B cell (primary cell): ENCODE measurements around the gene TUBB4B. TPM values are rescaled to one million over a fixed set of nuclear protein-coding genes. Genes with fewer than 3 reads are reported as not detected.

ENCODE experiments used
- ATAC-seq: fragments of 200-7000 bp; cut with Tn5 transposase; one replicate; pipeline ENCODE4 v1.10.0; 2021; ENCODE audit warnings: low read depth, mild to moderate bottlenecking, moderate number of reproducible peaks, moderate library complexity
- CTCF ChIA-PET: fragments of 350-600 bp; sonication (Branson Sonifier 250); formaldehyde crosslinking; loops from one replicate; lab custom pipeline; 2021; ENCODE audit warnings: antibody characterized with exemption, inconsistent platforms; lab: Charles Lee
- POLR2A ChIA-PET: fragments of 350-600 bp; sonication (Branson Sonifier 250); formaldehyde crosslinking; loops from one replicate; lab custom pipeline; 2021; ENCODE audit warnings: antibody characterized with exemption; lab: Charles Lee
- DNase-seq: peaks from one replicate; pipeline ENCODE4 v3.0.0; 2013
- H2AFZ ChIP-seq: 2 replicates; pipeline ENCODE4 v1.6.1; 2012; ENCODE audit warnings: mild to moderate bottlenecking, low read depth, low read length; ENCODE audit not compliant: insufficient read depth, poor library complexity, severe bottlenecking
- H3K27ac ChIP-seq, 2 donors: 1 replicate in 1 of 2; 2 replicates in 1 of 2; pipeline ENCODE4 v1.5.1; 2012 to 2013; ENCODE audit warnings: low read length in 2 of 2, mild to moderate bottlenecking in 2 of 2, moderate library complexity in 1 of 2
- H3K27me3 ChIP-seq, 4 experiments: fragments of 200-600 bp in 1 of 4; sonication (generic) in 1 of 4; replicated peaks in 1 of 4; 1 replicate in 2 of 4; 2 replicates in 2 of 4; pipeline versions ENCODE4 v1.6.1 to v1.7.0; 2013 to 2016; ENCODE audit warnings: low read length in 3 of 4, mild to moderate bottlenecking in 2 of 4, mixed read lengths in 1 of 4, moderate library complexity in 1 of 4; ENCODE audit not compliant: insufficient read depth in 4 of 4, control insufficient read depth in 3 of 4; ENCODE audit errors: control extremely low read depth in 1 of 4
- H3K36me3 ChIP-seq, 2 experiments: replicated peaks in 1 of 2; 1 replicate in 1 of 2; 2 replicates in 1 of 2; pipeline versions ENCODE4 v1.6.1 to v1.7.1; 2013; ENCODE audit warnings: low read length in 1 of 2; ENCODE audit not compliant: insufficient read depth in 2 of 2, control insufficient read depth in 1 of 2; ENCODE audit errors: control extremely low read depth in 1 of 2, extremely low read depth in 1 of 2
- H3K4me1 ChIP-seq, 2 donors: fragments of 200-600 bp in 1 of 2; sonication (generic) in 1 of 2; 1 replicate in 1 of 2; 2 replicates in 1 of 2; pipeline versions ENCODE4 v1.5.1 to v1.6.1; 2013 to 2017; ENCODE audit warnings: low read length in 2 of 2; ENCODE audit not compliant: control insufficient read depth in 2 of 2, insufficient read depth in 2 of 2
- H3K4me2 ChIP-seq: replicated peaks from 2 replicates; pipeline ENCODE3; 2012; ENCODE audit warnings: mild to moderate bottlenecking, low read depth, low read length; ENCODE audit not compliant: poor library complexity, severe bottlenecking
- H3K4me3 ChIP-seq, 5 experiments: fragments of 200-600 bp in 1 of 5; sonication (generic) in 1 of 5; 1 replicate in 3 of 5; 2 replicates in 2 of 5; pipeline versions ENCODE4 v1.5.1 to v1.7.0; 2011 to 2016; ENCODE audit warnings: low read length in 4 of 5, mild to moderate bottlenecking in 4 of 5, low read depth in 2 of 5, control low read depth in 1 of 5, moderate library complexity in 1 of 5; ENCODE audit not compliant: insufficient read depth in 1 of 5; ENCODE audit errors: control extremely low read depth in 1 of 5, extremely low read depth in 1 of 5
- H3K79me2 ChIP-seq: fragments of 200-600 bp; sonication (generic); one replicate; pipeline ENCODE4 v1.6.0; 2016; ENCODE audit warnings: low read length; ENCODE audit not compliant: control insufficient read depth, insufficient read depth
- H3K9ac ChIP-seq: fragments of 200-600 bp; sonication (generic); 2 replicates; pipeline ENCODE4 v1.6.1; 2017; ENCODE audit warnings: mild to moderate bottlenecking, low read length, moderate library complexity
- H3K9me3 ChIP-seq, 3 donors: one replicate each; pipeline versions ENCODE4 v1.6.1 to v1.7.1; 2013; ENCODE audit warnings: low read length in 2 of 3; ENCODE audit not compliant: control insufficient read depth in 2 of 3, insufficient read depth in 1 of 3; ENCODE audit errors: control extremely low read depth in 1 of 3
- H4K20me1 ChIP-seq: 2 replicates; pipeline ENCODE4 v1.6.0; 2012; ENCODE audit warnings: mild to moderate bottlenecking, low read length; ENCODE audit not compliant: insufficient read depth, control insufficient read depth, poor library complexity, severe bottlenecking
- H3K27ac Mint-ChIP-seq: one replicate; pipeline ENCODE4 v1.8.0; 2021; ENCODE audit warnings: mixed read lengths
- H3K27me3 Mint-ChIP-seq: one replicate; pipeline ENCODE4 v1.8.0; 2021; ENCODE audit warnings: mixed read lengths
- H3K4me1 Mint-ChIP-seq: one replicate; pipeline ENCODE4 v1.8.0; 2021; ENCODE audit warnings: mixed read lengths
- H3K4me3 Mint-ChIP-seq: one replicate; pipeline ENCODE4 v1.8.0; 2021; ENCODE audit warnings: mixed read lengths
- H3K9me3 Mint-ChIP-seq: one replicate; pipeline ENCODE4 v1.8.0; 2022; ENCODE audit warnings: mixed read lengths; ENCODE audit not compliant: insufficient read depth
- CTCF ChIP-seq: fragments of 200-600 bp; IDR thresholded peaks from one replicate; pipeline ENCODE4 v1.8.0; 2022; ENCODE audit warnings: antibody characterized with exemption, mild to moderate bottlenecking
- EZH2 ChIP-seq: IDR thresholded peaks from 2 replicates; pipeline ENCODE4 v1.6.1; 2012; ENCODE audit warnings: borderline replicate concordance, low read depth, mild to moderate bottlenecking, moderate library complexity, low read length; ENCODE audit not compliant: insufficient read depth, poor library complexity, severe bottlenecking
- WGBS: methylation state at CpG from one replicate; pipeline ENCODE4 v1.1.5; 2013; ENCODE audit warnings: missing lambda C conversion rate; ENCODE audit not compliant: insufficient coverage; 5-methylcytosine and 5-hydroxymethylcytosine counted together
- intact Hi-C: fragments of 100-400 bp; cut with micrococcal nuclease; formaldehyde crosslinking; loops from one replicate; pipeline ENCODE4 v1.10.0; 2022
- polyA plus RNA-seq: library from polyadenylated mRNA; depleted of rRNA; stranded (reverse); fragments of >200 nt; gene quantifications from 2 replicates; pipeline ENCODE4 v1.2.3, GENCODE V29; 2012
- total RNA-seq, 2 donors: library from RNA; stranded (reverse); fragments of 120-200 nt in 1 of 2; gene quantifications; 1 replicate in 1 of 2; 2 replicates in 1 of 2; pipeline versions ENCODE4 v1.2.3 to v1.2.4, GENCODE V29; 2013 to 2022

Gene TUBB4B
- total and polyA plus RNA-seq, 2 donors (not counting 1 experiment from before 2014, with no cell fraction given): 110 to 261 TPM

- DNase-seq (no peak), ATAC-seq (no peak)
- Histone ChIP-seq H3K4me1 (peaks cover 3 to 14% of the 10 kb centered on the region in 2 donors), H3K9me3 (no peaks in the 10 kb centered on the region), H3K27me3 (no peaks in the 10 kb centered on the region), H3K79me2 (peaks cover 28% of the 10 kb centered on the region), H3K27ac (no peak overlapping the region), H4K20me1 (peaks cover 24% of the 10 kb centered on the region), H3K36me3 (peaks cover 0 to 30% of the 10 kb centered on the region in 2 experiments), H3K4me3 (no peak overlapping the region), H3K4me2 (no peak overlapping the region), H2AFZ (no peak overlapping the region), H3K9ac (no peak overlapping the region)
- Mint-ChIP-seq H3K4me1 (peaks cover 4% of the 10 kb centered on the region), H3K27ac (no peak overlapping the region), H3K27me3 (no peaks in the 10 kb centered on the region), H3K9me3 (no peaks in the 10 kb centered on the region), H3K4me3 (no peak overlapping the region)
- 90% methylated on average over 19 of the region's 24 CpGs for WGBS
- ChIA-PET POLR2A (no interaction called here), CTCF (interaction anchor here (2.1 to 3.2 kb wide), 2 partner anchors 26 to 234 kb away, joined by 4 to 13 read pairs; no protein-coding TSS in a partner anchor)
- TF ChIP-seq EZH2 (no peak), CTCF (no peak)
- intact Hi-C loops: no loop called here
Measured at GRCh38 chr9:137262909-137263285, 21.8 kb downstream of the TUBB4B start.

DNA sequence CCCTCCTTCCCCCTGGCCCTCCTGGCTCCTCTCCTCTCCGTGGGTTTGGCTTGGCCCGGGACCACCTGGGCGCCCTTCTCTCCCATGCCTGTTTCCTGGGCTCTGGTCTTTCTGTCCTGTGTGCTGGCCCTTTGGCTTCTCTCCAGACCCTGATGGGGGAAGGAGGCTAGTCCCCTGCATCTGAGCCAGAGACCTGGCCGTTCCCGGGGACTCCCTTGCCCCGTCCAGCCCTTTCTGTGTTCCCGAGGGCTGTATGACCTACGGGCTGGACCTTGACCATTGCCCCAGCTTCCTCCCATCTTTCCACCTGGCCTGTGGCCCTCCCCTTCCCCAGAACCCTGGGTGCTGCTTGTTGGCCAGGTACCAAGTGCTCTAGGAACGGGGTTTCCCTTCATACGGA is 22.4 kb downstream of the TUBB4B start:
- ATAC-seq (no peak), DNase-seq (no peak)
- H3K9me3 Mint-ChIP-seq: no peaks in the 10 kb centered on the region
- Histone ChIP-seq H3K79me2 (peaks cover 22% of the 10 kb centered on the region), H3K27me3 (no peaks in the 10 kb centered on the region), H3K27ac (no peak overlapping the region), H3K4me1 (peaks cover 5 to 20% of the 10 kb centered on the region in 2 donors), H3K9ac (no peak overlapping the region), H4K20me1 (peaks cover 29% of the 10 kb centered on the region), H3K36me3 (peaks cover 0 to 30% of the 10 kb centered on the region in 2 experiments), H3K9me3 (no peaks in the 10 kb centered on the region), H3K4me3 (no peak overlapping the region), H3K4me2 (no peak overlapping the region), H2AFZ (no peak overlapping the region)
- peaks cover 10% of the 10 kb centered on the region for H3K4me1 Mint-ChIP-seq
- TF ChIP-seq EZH2: no peak
- TF ChIP-seq CTCF: no peak
- ChIA-PET POLR2A (interaction anchor here (0.6 kb wide), 1 partner anchor 53 kb away, joined by 3 read pairs; no protein-coding TSS in a partner anchor), CTCF (interaction anchor here (1.4 to 2.1 kb wide), 2 partner anchors 23 to 234 kb away, joined by 3 to 4 read pairs; partner anchors contain the start of gene TUBB4B)
- WGBS: 93% methylated on average over 8 of the region's 10 CpGs
- intact Hi-C loops: no loop called here
- no peak overlapping the region for H3K27ac Mint-ChIP-seq
- no peaks in the 10 kb centered on the region for H3K27me3 Mint-ChIP-seq
- H3K4me3 Mint-ChIP-seq: no peak overlapping the region
